SK-N-SH (cell line): ENCODE results near the gene AOAH.

Source experiments
- CTCF ChIP-seq: fragments of 200-600 bp; sonication (generic); IDR thresholded peaks from 2 replicates; pipeline ENCODE4 v1.6.1; 2017; ENCODE audit warnings: antibody characterized with exemption, mild to moderate bottlenecking, moderate library complexity
- EZH2phosphoT487 ChIP-seq: fragments of 200-600 bp; sonication (generic); IDR thresholded peaks from 2 replicates; pipeline ENCODE4 v1.6.1; 2017; ENCODE audit warnings: low read depth, mixed run types, mild to moderate bottlenecking, antibody characterized with exemption, moderate library complexity, borderline replicate concordance
- TEAD4 ChIP-seq: IDR thresholded peaks from 2 replicates; pipeline ENCODE4 v1.4.0; 2012; ENCODE audit warnings: mild to moderate bottlenecking, borderline replicate concordance; ENCODE audit not compliant: insufficient read depth

- TF ChIP-seq EZH2phosphoT487 (no peak), TEAD4 (no peak), CTCF (no peak)
Observed at GRCh38 chr7:36691983-36692382, 32.3 kb downstream of the AOAH start.
